Amygdala (tissue), 56 donors: ENCODE measurements around the gene DIDO1.
"Not testable (repeated sequence)": the region's sequence is repeated elsewhere in the genome, so short reads cannot be mapped to it uniquely, and the experiment has no call there.

Experiments used
- DNase-seq, 56 donors: peaks; one replicate each; lab custom pipeline; 2025; lab: John Stamatoyannopoulos, UW

The DIDO1 gene

DNA sequence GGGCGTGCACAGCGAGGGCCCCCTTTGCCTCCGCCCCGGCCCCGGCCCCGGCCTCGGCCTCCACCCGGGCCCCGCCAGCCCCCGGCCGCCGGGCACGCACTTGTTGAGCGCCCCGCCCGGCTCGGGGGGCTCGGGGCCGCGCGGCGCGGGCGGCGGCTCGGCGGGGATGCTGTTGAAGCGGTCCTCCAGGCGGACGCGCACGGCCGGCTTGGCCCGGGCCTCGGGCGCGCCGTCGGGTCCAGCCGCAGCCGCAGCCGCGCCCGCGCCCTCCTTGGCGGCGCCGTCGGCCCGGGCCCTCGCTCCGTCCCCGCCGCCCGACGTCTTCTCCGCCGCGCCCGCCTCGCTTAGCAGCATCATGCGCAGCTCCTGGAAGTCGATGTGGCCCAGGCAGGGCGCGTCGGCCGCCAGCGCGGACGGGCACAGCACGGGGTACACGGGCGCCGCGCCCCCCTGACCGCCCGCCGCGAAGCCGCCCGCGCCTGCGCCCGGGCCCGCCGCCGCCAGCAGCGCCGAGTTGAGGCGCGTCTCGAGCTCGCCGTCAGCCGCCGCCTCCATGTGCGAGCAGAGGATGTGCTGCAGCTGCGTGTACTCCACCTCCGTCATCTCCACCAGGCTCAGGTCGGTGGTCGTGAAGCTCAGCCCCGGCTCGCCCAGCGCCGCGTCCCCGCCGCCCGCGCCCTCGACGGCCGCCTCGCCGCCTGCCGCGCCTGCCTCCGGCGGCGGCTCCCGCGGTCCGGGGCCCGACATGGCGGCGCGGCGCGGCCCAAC, 65.2 kb downstream of the DIDO1 start:
- peak in 3 of 56 donors; percentile 18 to 57 (median 36) for DNase-seq

GRCh38 chr20:62860391-62860923, 65.8 kb downstream of the DIDO1 start:
- DNase-seq: peak in 21 of 56 donors; percentile 9 to 61 (median 43)

GRCh38 chr20:62859721-62860120, 66.6 kb downstream of the DIDO1 start:
- no peak for DNase-seq

- DNase-seq: peak in 31 of 56 donors; percentile 10 to 74 (median 44)
Measured at GRCh38 chr20:62858058-62858830, 68.1 kb downstream of the DIDO1 start.

GRCh38 chr20:62856931-62857619, 69.2 kb downstream of the DIDO1 start:
- no peak for DNase-seq

- no peak for DNase-seq
Measured at GRCh38 chr20:62855120-62855519, 71.2 kb downstream of the DIDO1 start.

GRCh38 chr20:62854121-62854520, 72.2 kb downstream of the DIDO1 start:
- no peak for DNase-seq

DNA sequence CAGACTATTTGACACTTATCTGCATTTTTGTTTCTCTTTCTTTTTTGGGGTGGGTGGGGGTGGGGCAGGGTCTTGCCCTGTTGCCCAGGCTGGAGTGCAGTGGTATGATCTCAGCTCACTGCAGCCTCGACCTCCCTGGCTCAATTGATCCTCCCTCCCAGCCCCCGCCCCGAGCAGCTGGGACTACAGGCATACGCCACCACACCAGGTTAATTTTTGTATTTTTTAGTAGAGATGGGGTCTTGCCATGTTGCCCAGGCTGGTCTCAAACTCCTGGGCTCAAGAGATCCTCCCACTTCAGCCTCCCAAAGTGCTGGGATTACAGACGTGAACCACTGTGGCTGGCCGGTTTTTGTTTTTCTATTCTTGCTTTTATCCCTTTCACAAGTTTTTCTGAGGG, 73.0 kb downstream of the DIDO1 start:
- DNase-seq: not testable (repeated sequence)

GRCh38 chr20:62852841-62853240, 73.5 kb downstream of the DIDO1 start:
- DNase-seq: no peak

DNA sequence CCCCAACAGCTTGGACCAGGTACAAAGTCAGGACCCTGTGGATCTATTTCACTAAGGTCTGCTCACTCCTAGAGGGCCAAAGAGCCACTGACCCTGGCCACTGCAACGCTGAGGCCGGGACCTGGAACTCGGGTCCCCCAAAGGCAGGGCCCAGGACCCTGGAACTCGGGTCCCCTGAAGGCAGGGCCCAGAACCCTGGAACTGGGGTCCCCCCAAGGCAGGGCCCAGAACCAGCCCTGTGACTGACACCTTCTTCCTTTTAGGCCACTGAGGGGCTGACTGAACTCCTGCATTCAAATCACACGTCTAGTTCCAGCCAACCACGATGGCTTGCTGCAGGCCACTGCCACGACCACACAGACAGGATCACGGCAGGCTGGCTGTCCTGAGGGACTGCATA, 74.1 kb downstream of the DIDO1 start:
- DNase-seq: no peak

- peak in 53 of 56 donors; percentile 16 to 87 (median 75) for DNase-seq
Measured at GRCh38 chr20:62850333-62850974, 75.9 kb downstream of the DIDO1 start.

GRCh38 chr20:62849431-62849830, 76.9 kb downstream of the DIDO1 start:
- DNase-seq: no peak

DNA sequence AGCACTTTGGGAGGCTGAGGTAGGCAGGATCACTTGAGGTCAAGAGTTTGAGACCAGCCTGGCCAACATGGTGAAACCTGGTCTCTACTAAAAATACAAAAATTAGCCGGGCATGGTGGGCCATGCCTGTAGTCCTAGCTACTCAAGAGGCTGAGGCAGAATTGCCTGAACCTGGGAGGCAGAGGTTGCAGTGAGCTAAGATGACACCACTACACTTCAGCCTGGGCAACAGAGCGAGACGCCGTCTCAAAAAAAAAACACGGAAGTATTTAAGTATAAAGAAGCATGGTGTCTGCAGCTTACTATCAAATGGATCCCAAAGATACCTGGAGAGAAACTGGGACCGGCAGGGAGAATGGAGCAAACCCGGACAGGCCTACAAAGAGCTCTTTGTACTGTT, 77.4 kb downstream of the DIDO1 start:
- not testable (repeated sequence) for DNase-seq

GRCh38 chr20:62846166-62846890, 80.0 kb downstream of the DIDO1 start:
- peak in 5 of 56 donors; percentile 6 to 34 (median 15) for DNase-seq

- DNase-seq: peak in 1 of 56 donors; percentile 16
Measured at GRCh38 chr20:62845416-62846160, 80.7 kb downstream of the DIDO1 start.

GRCh38 chr20:62844182-62844581, 82.1 kb downstream of the DIDO1 start:
- no peak for DNase-seq

GRCh38 chr20:62843656-62844055, 82.6 kb downstream of the DIDO1 start:
- no peak for DNase-seq

DNA sequence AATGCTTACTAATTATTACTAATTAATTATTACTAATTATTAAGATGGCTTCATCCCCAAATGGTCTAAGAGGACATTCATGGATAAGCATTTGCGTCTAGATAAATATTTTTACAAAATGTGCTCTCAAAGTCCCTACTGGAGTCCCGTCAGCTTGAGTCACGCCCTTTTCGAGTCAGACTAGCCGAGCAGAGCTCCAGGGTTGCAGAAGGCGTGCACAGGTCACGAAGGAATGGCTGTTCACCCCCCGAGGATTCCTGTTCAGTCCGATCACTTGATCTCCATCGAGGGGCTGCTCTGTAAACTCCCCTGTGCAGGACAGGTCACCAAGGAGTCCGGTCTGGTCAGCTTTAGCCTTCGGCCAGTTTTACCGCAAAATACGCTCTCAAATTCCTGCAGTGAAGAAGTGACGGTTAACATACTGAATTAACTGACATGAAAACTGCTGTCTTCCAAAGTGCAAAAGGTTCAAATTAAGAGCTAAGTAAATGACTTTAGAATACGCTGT, 84.5 kb downstream of the DIDO1 start:
- no peak for DNase-seq
